Activated CD4-positive, alpha-beta T cell treated with anti-CD3 and anti-CD28 coated beads, Interleukin-10, Interleukin-2, amounts not matched to agents 100 ng/mL and 50 ng/mL, durations not matched to agents 16 hours and 8 hours (primary cell): ENCODE data around the gene CDK9.

Source experiments
- DNase-seq: peaks from one replicate; pipeline ENCODE4 v3.0.0-alpha.2; 2020

CDK9 gene

DNA sequence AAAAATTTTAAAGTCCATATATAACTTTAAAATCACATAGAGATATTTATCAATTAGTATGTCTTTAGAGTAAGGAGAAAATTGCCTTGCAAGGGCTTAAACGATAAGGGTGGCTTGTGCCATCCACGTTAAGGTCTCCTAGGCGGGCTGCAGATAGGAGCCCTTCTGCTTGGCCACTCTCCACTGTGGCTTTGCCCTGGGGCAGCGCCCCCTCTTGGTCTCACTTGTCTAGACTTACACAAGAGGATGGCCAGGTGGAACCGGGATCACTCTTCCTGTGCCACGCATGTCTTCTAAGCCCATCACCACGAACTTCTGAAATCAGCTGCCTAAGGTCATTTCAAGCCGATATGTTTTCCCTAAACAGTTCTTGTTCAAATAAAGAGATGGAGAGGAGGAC, 19.8 kb downstream of the CDK9 start:
- peak; percentile 50 for DNase-seq

GRCh38 chr9:127806871-127807270, 21.0 kb downstream of the CDK9 start:
- DNase-seq = no peak

DNA sequence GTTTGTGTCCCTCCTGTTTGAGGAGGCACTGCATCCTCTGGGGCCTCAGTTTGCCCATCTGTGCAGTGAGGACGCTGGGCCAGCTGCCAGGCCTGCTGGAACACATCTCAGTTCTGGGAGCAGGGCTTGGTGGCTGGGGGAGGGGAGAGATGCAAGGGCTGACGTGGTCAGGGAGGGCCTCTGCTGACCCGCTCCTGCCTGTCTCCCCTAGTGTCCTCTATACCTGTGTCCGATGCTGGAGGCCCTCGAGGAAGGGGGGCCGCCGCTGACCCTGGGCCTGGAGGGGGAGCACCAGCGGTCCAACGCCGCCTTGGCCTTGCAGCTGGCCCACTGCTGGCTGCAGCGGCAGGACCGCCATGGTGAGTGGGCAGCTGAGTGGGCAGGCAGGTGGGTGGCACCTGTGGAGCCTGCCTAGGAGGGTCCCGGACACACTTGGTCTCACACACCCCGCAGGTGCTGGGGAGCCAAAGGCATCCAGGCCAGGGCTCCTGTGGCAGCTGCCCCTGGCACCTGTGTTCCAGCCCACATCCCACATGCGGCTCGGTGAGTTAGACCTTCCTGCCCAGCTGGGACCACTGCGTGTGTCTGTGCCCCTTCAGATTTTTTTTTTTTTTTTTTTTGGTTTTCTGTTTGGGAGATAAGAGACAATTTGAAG, 22.6 kb downstream of the CDK9 start:
- DNase-seq = no peak

DNA sequence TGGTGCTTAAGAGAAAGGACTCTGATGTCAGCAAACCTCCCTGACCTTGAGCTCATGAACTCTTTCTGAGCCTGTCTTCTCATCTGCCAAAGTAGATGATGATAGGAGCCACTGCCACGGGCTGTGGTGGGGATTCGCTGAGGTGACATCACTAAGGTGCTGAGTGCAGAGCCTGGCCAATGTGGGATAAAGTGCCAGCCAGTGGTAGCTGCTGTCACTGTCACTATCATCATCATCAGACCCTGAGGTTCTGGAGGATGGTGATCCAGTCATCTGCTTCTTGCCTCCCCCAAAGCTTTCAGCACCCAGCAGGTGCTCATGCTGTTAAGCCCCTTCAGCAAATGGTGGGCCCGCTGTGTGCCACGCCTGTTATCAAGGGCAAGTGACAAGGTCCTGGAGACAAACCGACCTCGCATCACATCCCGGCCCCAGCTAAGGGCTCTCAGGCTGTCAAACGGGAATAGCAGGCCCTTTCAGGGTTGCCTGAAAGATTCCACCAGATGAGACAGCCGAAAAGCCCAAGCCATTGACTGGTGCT, 23.2 kb downstream of the CDK9 start:
- no peak for DNase-seq

- no peak for DNase-seq
Observed at GRCh38 chr9:127809540-127810377, 23.9 kb downstream of the CDK9 start.

DNA sequence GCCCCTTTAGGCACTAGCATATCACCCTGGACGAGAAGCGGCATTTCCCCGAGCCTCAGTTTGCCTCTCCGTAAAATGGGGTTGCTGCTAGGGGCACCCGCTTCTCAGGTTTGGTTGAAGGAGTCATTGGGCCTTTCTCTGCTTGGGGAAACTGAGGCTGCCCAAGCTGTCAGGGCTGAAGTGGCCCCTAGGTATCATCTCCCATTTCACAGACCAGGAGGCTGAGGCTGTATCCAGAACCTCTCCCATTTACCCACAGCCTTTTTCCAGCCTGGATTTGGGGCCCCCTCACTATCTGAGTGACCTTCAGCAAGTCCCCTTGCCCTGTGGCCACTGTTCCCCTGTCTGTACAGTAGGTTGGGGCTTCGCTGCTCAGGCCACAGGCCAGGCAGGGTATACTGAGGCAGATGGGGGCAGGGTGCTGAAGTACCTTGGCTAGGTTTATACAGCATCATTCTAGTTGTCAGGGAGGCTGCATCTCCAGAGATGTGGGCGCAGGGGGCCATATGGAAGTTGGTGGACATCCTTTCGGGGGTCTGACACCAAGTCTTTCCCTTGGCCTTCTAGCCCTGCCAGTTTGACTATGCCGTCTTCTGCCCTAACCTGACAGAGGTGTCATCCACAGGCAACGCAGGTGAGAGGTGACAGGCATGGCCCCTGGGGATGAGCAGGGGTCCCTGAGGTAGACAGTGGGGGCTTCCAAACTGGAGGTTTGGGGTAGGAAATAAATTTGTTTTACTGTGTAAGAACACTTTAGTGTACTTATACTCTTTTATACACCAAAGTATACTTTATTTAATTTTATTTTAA, 24.7 kb downstream of the CDK9 start:
- no peak for DNase-seq

GRCh38 chr9:127812011-127812410, 26.2 kb downstream of the CDK9 start:
- no peak for DNase-seq

DNA sequence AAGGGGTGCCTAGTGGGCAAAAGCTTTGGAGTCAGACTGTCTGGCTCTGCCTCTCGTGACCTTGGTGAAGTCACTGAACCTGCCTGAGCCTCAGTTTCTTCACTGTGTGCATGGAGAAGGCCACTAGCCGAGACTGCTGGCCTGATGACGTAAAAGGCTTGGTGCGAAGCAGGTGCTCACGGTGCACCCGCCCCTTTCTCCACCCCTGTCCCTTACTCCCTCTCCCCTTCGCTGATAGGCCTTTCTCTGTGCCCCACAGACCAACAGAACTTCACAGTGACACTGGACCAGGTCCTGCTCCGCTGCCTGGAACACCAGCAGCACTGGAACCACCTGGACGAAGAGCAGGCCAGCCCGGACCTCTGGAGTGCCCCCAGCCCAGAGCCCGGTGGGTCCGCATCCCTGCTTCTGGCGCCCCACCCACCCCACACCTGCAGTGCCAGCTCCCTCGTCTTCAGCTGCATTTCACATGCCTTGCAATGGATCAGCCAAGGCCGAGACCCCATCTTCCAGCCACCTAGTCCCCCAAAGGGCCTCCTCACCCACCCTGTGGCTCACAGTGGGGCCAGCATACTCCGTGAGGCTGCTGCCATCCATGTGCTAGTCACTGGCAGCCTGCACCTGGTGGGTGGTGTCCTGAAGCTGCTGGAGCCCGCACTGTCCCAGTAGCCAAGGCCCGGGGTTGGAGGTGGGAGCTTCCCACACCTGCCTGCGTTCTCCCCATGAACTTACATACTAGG, 27.3 kb downstream of the CDK9 start:
- no peak for DNase-seq

DNA sequence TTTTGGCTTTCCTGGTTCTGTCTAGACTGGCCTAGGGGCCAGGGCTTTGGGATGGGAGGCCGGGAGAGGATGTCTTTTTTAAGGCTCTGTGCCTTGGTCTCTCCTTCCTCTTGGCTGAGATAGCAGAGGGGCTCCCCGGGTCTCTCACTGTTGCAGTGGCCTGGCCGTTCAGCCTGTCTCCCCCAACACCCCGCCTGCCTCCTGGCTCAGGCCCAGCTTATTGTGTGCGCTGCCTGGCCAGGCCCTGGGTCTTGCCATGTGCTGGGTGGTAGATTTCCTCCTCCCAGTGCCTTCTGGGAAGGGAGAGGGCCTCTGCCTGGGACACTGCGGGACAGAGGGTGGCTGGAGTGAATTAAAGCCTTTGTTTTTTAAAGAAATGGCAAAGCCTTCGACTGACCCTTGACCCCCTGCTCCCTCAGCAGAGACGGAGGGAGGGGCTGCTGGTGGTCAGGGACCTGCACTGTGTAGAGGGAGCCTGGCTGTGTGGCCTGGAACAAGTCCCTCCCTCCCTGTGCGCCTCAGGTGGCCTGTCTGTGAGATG, 27.9 kb downstream of the CDK9 start:
- DNase-seq = no peak

- no peak for DNase-seq
Observed at GRCh38 chr9:127814619-127815511, 29.0 kb downstream of the CDK9 start.

- no peak for DNase-seq
Observed at GRCh38 chr9:127815512-127816361, 29.9 kb downstream of the CDK9 start.

DNA sequence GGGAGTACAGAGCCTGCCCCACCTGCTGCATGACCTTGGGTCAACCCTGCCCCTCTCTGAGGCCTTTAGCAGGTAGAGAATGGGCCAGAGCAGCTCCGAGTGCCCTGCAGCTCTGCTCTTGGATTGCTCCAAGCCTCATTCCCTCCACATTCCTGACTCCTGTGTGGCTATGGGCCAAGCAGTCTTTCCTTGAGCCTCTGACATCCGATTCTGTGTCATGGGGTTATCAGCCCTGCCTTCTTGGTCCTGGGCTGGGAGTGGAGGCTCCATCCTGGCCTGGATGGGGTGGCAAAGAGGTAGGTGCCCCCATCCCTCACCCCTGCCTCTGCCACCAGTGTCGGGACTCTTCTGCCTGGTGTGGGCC, 30.5 kb downstream of the CDK9 start:
- no peak for DNase-seq

- DNase-seq = no peak
Observed at GRCh38 chr9:127816728-127817127, 30.9 kb downstream of the CDK9 start.

GRCh38 chr9:127817881-127818434, 32.1 kb downstream of the CDK9 start:
- DNase-seq = no peak

- DNase-seq = no peak
Observed at GRCh38 chr9:127818574-127818973, 32.7 kb downstream of the CDK9 start.

DNA sequence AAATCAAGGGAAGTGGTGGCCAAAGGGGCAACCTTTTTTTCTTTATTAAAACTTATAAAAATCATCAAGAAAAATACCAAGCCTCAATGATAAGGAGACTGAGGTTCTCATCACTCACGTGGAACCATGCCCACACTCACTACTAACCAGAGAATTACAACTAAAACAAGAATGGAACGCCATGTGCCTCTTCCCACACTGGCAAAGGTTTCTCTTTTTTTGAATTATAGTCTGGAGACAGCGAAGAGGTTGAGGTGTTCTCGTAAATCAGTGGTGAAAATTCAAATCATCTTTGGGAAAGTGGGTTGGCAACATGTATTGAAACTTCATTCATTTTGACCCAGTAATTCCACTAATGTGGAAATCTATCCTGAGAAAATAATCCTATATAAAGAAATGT, 36.3 kb downstream of the CDK9 start:
- DNase-seq = no peak

DNA sequence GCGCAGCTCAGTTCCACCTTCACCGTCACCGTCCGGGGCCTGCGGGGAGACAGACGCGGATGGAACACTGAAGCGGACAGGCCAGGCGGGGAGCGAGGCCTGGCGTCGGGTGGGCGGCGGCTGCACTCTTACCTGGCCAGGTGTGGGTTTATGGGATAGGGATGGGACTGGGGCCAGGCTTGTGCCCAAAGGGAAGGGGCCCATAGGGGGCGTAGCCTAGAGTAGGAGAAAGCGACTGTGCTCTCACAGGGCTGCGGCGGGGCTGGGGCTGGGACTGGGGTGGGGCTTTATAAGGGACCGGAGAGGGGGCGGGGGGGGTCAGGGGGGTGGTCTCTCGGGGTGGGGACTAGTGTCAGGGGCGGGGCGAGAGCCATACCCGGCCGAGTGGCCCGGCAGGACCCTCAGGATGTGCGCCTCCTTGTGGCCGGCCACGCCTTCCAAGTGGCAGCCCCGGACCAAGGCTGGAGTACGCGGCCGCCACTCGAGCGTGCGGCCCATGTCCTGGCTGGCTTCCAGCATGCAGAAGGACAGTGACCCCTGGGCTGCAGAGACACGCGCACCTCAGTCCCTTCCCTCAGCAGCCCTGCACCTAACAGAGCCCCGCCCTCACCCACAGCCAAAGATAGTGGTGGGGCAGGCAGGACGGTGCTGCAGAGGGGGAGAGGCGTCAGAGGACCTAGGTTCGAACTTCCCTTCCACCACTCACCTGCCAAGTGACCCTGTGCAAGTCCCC, 39.7 kb downstream of the CDK9 start:
- DNase-seq = no peak

DNA sequence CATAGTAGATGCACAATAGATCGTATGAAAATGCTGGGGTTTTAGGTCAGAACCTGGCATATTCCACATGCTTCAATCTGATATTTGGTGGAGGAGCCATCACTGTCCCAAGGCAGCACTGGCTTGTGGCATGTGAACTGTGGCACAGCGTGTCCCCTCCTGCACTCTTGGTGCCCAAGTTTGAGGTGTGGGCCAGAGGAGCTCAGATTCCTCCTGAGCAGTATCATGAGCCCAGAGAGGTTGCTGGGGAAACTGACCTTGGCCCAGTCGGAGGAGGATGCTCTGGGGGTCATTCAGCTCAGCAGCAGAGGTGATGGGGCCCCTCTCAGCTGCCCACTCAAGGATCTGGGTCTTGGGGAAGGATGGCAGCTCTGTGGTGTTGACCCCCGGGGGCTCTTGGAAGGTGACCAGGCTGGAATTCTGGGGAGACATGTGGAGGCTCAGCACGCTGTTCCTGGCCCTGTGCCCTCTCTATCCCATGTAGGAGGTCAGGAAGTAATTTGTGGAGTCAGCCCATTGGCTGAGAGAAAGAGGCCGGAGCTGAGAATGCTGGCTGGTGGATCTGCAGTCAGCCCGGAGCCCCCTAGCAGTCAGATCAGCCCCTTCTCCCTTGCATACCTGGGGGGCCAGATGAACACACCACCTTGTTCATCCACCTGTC, 40.5 kb downstream of the CDK9 start:
- DNase-seq = no peak
